BLaER1 treated with 17β-estradiol and CSF1 and Interleukin-3, amounts not matched to agents 10 nM and 100 nM (cell line): ENCODE results near the gene CALHM1.
"Not testable (repeated sequence)": the region's sequence is repeated elsewhere in the genome, so short reads cannot be mapped to it uniquely, and the experiment has no call there.

ENCODE experiments used
- H3K27ac ChIP-seq, 11 experiments: shearing (Covaris generic); formaldehyde crosslinking; 2 replicates each; pipeline ENCODE4 v1.8.1; 2022
- H3K27me3 ChIP-seq, 11 experiments: shearing (Covaris generic); formaldehyde crosslinking; 2 replicates each; pipeline ENCODE4 v1.8.1; 2022
- H3K36me3 ChIP-seq, 11 experiments: shearing (Covaris generic); formaldehyde crosslinking; 2 replicates each; pipeline ENCODE4 v1.8.1; 2022
- H3K4me1 ChIP-seq, 10 experiments: shearing (Covaris generic); formaldehyde crosslinking; 2 replicates each; pipeline ENCODE4 v1.8.1; 2022
- H3K4me2 ChIP-seq, 11 experiments: shearing (Covaris generic); formaldehyde crosslinking; 2 replicates each; pipeline ENCODE4 v1.8.1; 2022
- H3K4me3 ChIP-seq, 10 experiments: shearing (Covaris generic); formaldehyde crosslinking; 2 replicates each; pipeline ENCODE4 v1.8.1; 2022
- H3K9ac ChIP-seq, 11 experiments: shearing (Covaris generic); formaldehyde crosslinking; 2 replicates each; pipeline ENCODE4 v1.8.1; 2022
- H3K9me3 ChIP-seq, 11 experiments: shearing (Covaris generic); formaldehyde crosslinking; replicated peaks in 1 of 11; 2 replicates each; pipeline ENCODE4 v1.8.1; 2022
- H4K20me1 ChIP-seq, 11 experiments: shearing (Covaris generic); formaldehyde crosslinking; 2 replicates each; pipeline ENCODE4 v1.8.1; 2022
- Cebpa-rat ChIP-seq, 11 experiments: shearing (Covaris generic); IDR thresholded peaks; 2 replicates each; pipeline ENCODE4 v1.8.1; 2022

Gene CALHM1

DNA sequence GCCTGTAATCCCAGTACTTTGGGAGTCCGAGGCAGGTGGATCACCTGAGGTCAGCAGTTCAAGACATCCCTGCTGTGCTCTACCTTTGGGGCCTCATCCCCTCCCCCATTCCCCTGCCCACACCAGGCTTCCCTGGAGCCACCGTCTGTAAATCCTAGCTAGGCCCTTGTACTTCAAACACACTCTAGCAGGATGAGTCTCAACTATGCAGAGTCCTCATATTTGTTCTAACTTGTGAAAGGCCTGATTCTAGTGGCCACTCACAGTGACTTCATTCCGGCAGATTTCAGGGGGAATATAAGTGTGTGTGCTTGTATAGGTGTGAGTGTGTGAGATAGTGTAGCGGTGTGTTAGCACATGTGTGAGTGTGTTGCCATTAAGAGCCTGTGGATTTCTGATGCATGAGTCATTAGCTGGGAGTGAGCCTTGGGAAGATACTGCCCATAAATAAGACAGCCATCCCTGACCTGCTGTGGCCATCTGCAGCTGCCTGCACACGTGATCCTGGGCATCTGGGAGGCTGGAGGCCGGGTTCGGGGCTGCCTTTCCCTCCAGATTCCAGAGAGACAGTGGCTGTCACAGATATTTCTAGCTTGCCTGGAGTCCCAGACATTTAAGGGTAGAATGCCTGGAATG, 33.1 kb upstream of the CALHM1 start:
- H3K4me3 ChIP-seq, result no peak overlapping the region
- no peak overlapping the region for H3K9ac ChIP-seq

DNA sequence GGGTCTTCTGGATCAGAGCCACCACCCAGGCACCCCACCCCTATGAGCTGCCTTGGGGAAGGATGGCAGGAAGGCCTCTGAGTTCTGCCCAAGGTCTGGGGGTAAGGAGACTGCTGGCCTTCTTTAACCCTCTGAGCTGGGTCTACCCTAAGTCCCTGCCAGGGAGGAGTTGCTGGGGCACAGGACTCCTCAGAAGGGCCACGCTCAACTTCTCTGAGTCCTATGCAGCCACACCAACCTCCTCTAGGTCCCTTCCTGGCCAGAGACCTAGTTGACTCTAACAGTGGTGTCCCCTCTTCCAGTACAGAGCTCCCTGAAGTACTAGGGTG, 32.2 kb upstream of the CALHM1 start:
- TF ChIP-seq Cebpa-rat (IDR thresholded peaks at IDR 0.05), result no peak

More for the DNA sequence above, 33.1 kb upstream of the CALHM1 start:
- Histone ChIP-seq H4K20me1 (peaks cover 0 to 23% (median 6%) of the 10 kb centered on the region in 11 experiments; a peak in 6 of 22 replicates), H3K36me3 (no peaks in the 10 kb centered on the region), H3K9me3 (no peaks in the 10 kb centered on the region), H3K4me2 (no peak overlapping the region), H3K27me3 (peaks cover 47 to 62% (median 56%) of the 10 kb centered on the region in 11 experiments), H3K27ac (no peak overlapping the region), H3K4me1 (peaks cover 9 to 27% (median 21%) of the 10 kb centered on the region in 10 experiments; a peak in 17 of 20 replicates)
- TF ChIP-seq Cebpa-rat (IDR thresholded peaks at IDR 0.05), result no peak

DNA sequence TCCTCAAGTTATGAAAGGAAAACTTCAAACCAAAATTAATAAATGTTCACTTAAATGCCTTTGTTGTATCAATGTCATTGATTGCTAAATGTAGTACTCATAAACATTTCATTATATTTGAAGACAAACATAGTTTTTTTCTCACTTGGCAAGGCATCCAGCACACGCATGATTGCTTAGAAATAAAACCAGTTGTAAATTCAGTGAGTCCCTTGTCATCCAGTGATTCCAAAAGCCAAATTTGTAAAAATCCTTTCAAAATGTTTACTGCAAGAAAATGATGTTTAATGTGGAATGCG, 28.7 kb upstream of the CALHM1 start:
- H3K27me3 ChIP-seq, result peaks cover 6 to 17% (median 11%) of the 10 kb centered on the region in 11 experiments
- peaks cover 0 to 10% (median 7%) of the 10 kb centered on the region in 10 experiments; a peak in 15 of 20 replicates for H3K4me1 ChIP-seq
- no peak overlapping the region for H3K4me3 ChIP-seq
- H3K4me2 ChIP-seq, result no peak overlapping the region
- H4K20me1 ChIP-seq, result peaks cover 0 to 15% (median 0%) of the 10 kb centered on the region in 11 experiments; a peak in 3 of 22 replicates
- H3K36me3 ChIP-seq, result no peaks in the 10 kb centered on the region
- no peaks in the 10 kb centered on the region for H3K9me3 ChIP-seq
- no peak for TF ChIP-seq Cebpa-rat (IDR thresholded peaks at IDR 0.05)
- H3K27ac ChIP-seq, result no peak overlapping the region
- H3K9ac ChIP-seq, result no peak overlapping the region

More for the DNA sequence above, 32.2 kb upstream of the CALHM1 start:
- H3K4me2 ChIP-seq, result peak overlapping the region in 10 of 11 experiments; percentile 3 to 50 (median 26); a peak in 9 of 22 replicates
- no peaks in the 10 kb centered on the region for H3K36me3 ChIP-seq
- peaks cover 0 to 23% (median 6%) of the 10 kb centered on the region in 11 experiments; a peak in 6 of 22 replicates for H4K20me1 ChIP-seq
- H3K9me3 ChIP-seq, result no peaks in the 10 kb centered on the region
- H3K4me1 ChIP-seq, result peaks cover 9 to 27% (median 21%) of the 10 kb centered on the region in 10 experiments; a peak in 17 of 20 replicates
- peaks cover 42 to 53% (median 47%) of the 10 kb centered on the region in 11 experiments for H3K27me3 ChIP-seq
- H3K27ac ChIP-seq, result no peak overlapping the region
- H3K4me3 ChIP-seq, result no peak overlapping the region
- H3K9ac ChIP-seq, result no peak overlapping the region

DNA sequence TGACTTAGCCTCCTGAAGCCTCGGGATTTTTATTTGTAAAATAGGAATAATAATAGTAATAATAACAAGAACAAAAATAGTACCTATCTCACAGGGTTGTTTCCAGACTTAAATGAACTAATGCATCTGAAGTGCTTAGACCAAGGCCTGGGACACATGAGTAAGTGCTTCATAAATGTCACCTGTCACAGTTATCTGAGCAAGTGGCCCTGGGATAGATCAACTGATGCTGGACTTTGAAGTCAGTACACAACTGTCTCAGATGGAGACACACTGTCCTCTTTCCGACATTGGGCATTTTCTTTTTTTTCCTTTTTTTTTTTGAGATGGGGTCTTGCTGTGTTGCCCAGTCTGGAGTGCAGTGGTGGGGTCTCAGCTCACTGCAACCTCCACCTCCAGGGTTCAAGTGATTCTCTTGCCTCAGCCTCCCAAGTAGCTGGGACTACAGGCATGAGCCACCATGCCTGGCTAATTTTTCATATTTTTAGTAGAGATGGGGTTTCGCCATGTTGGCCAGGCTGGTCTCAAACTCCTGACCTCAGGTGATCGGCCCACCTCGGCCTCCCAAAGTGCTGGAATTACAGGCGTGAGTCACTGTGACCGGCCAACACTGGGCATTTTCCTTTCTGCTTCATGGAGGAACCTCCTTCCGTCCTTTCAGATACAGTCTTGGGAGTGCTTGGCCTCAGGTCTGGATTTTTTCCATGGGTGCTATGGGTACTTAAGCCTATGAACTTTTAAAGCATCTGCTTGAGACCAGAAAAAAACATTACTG, 28.1 kb upstream of the CALHM1 start:
- H3K4me1 ChIP-seq, H3K9ac ChIP-seq, H3K4me3 ChIP-seq, H3K9me3 ChIP-seq, H3K36me3 ChIP-seq, H3K4me2 ChIP-seq, H3K27ac ChIP-seq: not testable (repeated sequence)
- peaks cover under 1 to 12% (median 6%) of the 10 kb centered on the region in 11 experiments; a peak in 17 of 22 replicates for H3K27me3 ChIP-seq
- H4K20me1 ChIP-seq, result peaks cover 0 to 10% (median 0%) of the 10 kb centered on the region in 11 experiments; a peak in 2 of 22 replicates

DNA sequence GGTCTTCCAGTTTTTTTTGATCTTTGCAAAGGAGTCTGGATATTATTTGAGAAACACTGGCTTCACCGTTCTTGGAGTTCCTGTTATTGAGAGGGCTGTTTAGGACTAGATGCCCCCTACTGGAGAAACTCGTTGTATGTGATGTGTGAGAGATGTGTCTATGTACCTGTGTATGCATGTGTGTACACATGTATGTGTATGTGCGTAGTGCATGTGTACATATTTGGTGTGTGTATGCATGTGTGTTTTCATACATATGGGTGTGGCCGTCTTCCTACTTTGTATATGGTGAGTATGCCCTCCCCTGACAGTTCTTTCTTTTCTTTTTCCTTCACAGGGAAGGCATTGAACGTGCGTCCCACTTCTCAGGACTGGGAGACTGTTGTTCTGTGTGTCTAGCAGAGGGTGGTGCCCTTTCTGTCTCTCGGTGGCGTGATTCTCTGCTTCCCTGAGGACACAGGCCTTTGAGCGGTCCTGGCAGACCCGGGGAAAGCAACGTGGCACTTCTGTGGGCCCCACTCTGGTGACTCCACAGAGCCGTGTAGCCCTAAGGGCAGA, 23.4 kb upstream of the CALHM1 start:
- Histone ChIP-seq H3K27ac (no peak overlapping the region), H3K4me3 (no peak overlapping the region), H4K20me1 (no peaks in the 10 kb centered on the region), H3K4me1 (peaks cover 19 to 36% (median 27%) of the 10 kb centered on the region in 10 experiments), H3K36me3 (no peaks in the 10 kb centered on the region), H3K9ac (no peak overlapping the region), H3K9me3 (no peaks in the 10 kb centered on the region), H3K4me2 (no peak overlapping the region; a peak in 1 of 22 replicates), H3K27me3 (no peaks in the 10 kb centered on the region)
- no peak for TF ChIP-seq Cebpa-rat (IDR thresholded peaks at IDR 0.05)

DNA sequence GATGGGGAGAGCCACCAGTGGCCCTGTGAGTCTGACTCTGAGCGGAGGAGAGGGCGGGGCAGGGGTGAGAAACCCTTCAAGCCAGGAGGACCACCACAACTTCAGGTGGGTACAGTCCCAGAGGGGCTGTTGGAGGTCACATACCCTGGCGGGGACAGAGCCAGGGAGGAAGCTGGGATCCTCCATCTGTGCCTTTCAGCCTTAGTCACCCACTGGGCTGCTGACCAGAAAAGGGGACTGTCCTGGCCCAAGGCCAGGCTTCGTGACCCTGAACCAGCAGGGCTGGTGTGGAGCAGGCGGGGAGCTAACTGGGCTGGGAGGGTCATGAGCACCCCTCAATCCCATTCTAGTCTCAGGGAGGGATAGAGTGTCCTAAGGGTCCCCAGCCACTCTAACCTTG, 21.8 kb upstream of the CALHM1 start:
- Histone ChIP-seq H4K20me1 (no peaks in the 10 kb centered on the region), H3K4me1 (peaks cover 28 to 50% (median 35%) of the 10 kb centered on the region in 10 experiments), H3K27me3 (no peaks in the 10 kb centered on the region), H3K27ac (peak overlapping the region in 2 of 11 experiments; percentile 22 to 49; a peak in 1 of 22 replicates), H3K9me3 (no peaks in the 10 kb centered on the region), H3K9ac (peak overlapping the region in 5 of 11 experiments; percentile 12 to 28 (median 15); a peak in 2 of 22 replicates), H3K36me3 (no peaks in the 10 kb centered on the region), H3K4me3 (no peak overlapping the region), H3K4me2 (peak overlapping the region; percentile 1 to 77 (median 35); a peak in 18 of 22 replicates)
- no peak for TF ChIP-seq Cebpa-rat (IDR thresholded peaks at IDR 0.05)

DNA sequence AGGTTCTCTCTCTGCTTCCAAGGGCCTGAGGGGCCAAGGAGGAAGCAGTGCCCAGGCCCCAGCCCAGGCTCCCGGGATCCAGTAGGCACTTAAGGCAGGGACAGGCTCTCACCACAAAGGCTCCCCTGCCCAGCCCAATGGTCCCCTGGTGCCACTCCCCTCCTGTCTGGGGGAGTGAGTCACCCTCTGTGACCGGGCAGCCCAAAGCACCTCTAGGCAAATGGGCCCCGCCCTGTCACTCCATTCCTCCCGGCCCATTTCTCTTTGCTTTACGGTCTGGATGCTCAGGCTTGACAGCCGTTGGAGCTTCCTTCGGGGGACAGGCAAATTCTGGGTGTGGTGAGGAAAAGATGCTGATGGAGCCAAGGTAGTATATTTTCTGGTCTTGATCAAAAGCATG, 20.4 kb upstream of the CALHM1 start, which contains the start of gene CALHM3:
Gene CALHM3, minus strand, starts transcription at position 106 of the 400 bp plus-strand sequence. CDS start 208 bp downstream, outside the sequence.
- Histone ChIP-seq H3K9ac (peak within 1 kb of the TSS in 2 of 11 experiments; percentile 12 to 19; a peak in 2 of 22 replicates), H3K4me2 (peak within 1 kb of the TSS; percentile 2 to 77 (median 51); a peak in 20 of 22 replicates), H3K9me3 (no peaks in the 10 kb centered on the region), H3K36me3 (no peaks in the 10 kb centered on the region), H4K20me1 (no peaks in the 10 kb centered on the region), H3K27me3 (no peaks in the 10 kb centered on the region), H3K4me3 (no peak within 1 kb of the TSS), H3K4me1 (peaks cover 28 to 57% (median 36%) of the 10 kb centered on the region in 10 experiments), H3K27ac (peak within 1 kb of the TSS in 2 of 11 experiments; percentile 38 to 49; a peak in 4 of 22 replicates)
- no peak for TF ChIP-seq Cebpa-rat (IDR thresholded peaks at IDR 0.05)

DNA sequence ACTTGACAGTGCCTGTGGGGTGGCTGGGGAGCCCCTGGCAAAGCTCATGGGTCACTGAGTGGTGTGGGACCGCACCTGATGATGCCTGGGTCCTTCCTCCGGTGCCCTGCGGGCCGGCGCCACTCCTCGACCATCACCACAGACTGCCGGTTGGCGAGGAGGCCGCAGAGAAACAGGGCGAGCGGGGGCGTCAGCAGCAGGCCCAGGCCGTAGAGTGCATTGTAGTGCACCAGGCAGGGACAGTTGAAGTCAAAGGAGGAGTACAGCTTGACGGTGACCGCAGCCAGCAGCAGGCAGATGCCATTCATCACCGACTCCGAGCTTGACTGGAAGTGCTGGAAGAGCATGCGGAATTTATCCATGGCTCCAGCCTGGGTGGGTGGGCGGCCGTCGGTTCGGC, 20.0 kb upstream of the CALHM1 start:
- Histone ChIP-seq H3K36me3 (no peaks in the 10 kb centered on the region), H3K4me1 (peaks cover 28 to 60% (median 36%) of the 10 kb centered on the region in 10 experiments), H3K27me3 (no peaks in the 10 kb centered on the region), H4K20me1 (no peaks in the 10 kb centered on the region), H3K4me2 (peak overlapping the region in 9 of 11 experiments; percentile 12 to 77 (median 52); a peak in 13 of 22 replicates), H3K4me3 (no peak overlapping the region), H3K9ac (peak overlapping the region in 2 of 11 experiments; percentile 12 to 19; a peak in 2 of 22 replicates), H3K27ac (peak overlapping the region in 2 of 11 experiments; percentile 38 to 49; a peak in 4 of 22 replicates), H3K9me3 (no peaks in the 10 kb centered on the region)
- no peak for TF ChIP-seq Cebpa-rat (IDR thresholded peaks at IDR 0.05)
